Keratinocyte (primary cell): ENCODE measurements around the gene SPC24. TPM values are rescaled to one million over a fixed set of nuclear protein-coding genes. Genes with fewer than 3 reads are reported as not detected.
A peak's percentile ranks its signal among the peaks of the same experiment; 100 is the strongest.

ENCODE experiments used
- DNase-seq: peaks from one replicate; pipeline ENCODE4 v3.0.0-alpha.2; 2011; ENCODE audit warnings: low read depth, missing footprints, low spot score
- FAIRE-seq: peaks from 2 replicates; lab custom pipeline; 2011; peaks lifted over from hg19 to GRCh38; lab: Jason Lieb, UNC
- H2AFZ ChIP-seq: 2 replicates; pipeline ENCODE4 v1.6.0; 2012; ENCODE audit warnings: low read length, control low read depth, inconsistent platforms; ENCODE audit not compliant: control insufficient read depth
- H3K27ac ChIP-seq: 2 replicates; pipeline ENCODE4 v1.5.1; 2011; ENCODE audit warnings: low read length; ENCODE audit not compliant: control insufficient read depth, insufficient read depth
- H3K27me3 ChIP-seq: 3 replicates; pipeline ENCODE4 v1.6.0; 2011; ENCODE audit warnings: low read length; ENCODE audit not compliant: control insufficient read depth, insufficient read depth; ENCODE audit errors: extremely low read depth
- H3K36me3 ChIP-seq, 2 experiments: 2 replicates in 1 of 2; 3 replicates in 1 of 2; pipeline ENCODE4 v1.5.1; 2011; ENCODE audit warnings: low read length in 2 of 2, mild to moderate bottlenecking in 1 of 2; ENCODE audit not compliant: control insufficient read depth in 2 of 2, insufficient read depth in 2 of 2; ENCODE audit errors: extremely low read depth in 1 of 2
- H3K4me1 ChIP-seq: 3 replicates; pipeline ENCODE4 v1.5.1; 2011; ENCODE audit warnings: low read length; ENCODE audit not compliant: control insufficient read depth, insufficient read depth; ENCODE audit errors: extremely low read depth
- H3K4me2 ChIP-seq: 3 replicates; pipeline ENCODE4 v1.6.0; 2011; ENCODE audit warnings: low read depth, low read length; ENCODE audit not compliant: control insufficient read depth, insufficient read depth; ENCODE audit errors: extremely low read depth
- H3K4me3 ChIP-seq, 3 experiments: fragments of 200-600 bp in 1 of 3; sonication (generic) in 1 of 3; 2 replicates in 2 of 3; 3 replicates in 1 of 3; pipeline ENCODE4 v1.5.1; 2011 to 2016; ENCODE audit warnings: low read length in 3 of 3, mild to moderate bottlenecking in 3 of 3, control low read depth in 2 of 3, inconsistent platforms in 1 of 3, low read depth in 1 of 3, mixed read lengths in 1 of 3, mixed run types in 1 of 3, moderate library complexity in 1 of 3; ENCODE audit not compliant: control insufficient read depth in 2 of 3, insufficient read depth in 2 of 3; ENCODE audit errors: extremely low read depth in 1 of 3
- H3K79me2 ChIP-seq: 2 replicates; pipeline ENCODE4 v1.6.0; 2012; ENCODE audit warnings: low read length; ENCODE audit not compliant: control insufficient read depth, insufficient read depth
- H3K9ac ChIP-seq: 3 replicates; pipeline ENCODE4 v1.6.0; 2011; ENCODE audit warnings: low read length; ENCODE audit not compliant: control insufficient read depth, insufficient read depth; ENCODE audit errors: extremely low read depth
- H3K9me1 ChIP-seq: 3 replicates; pipeline ENCODE4 v1.6.0; 2011; ENCODE audit warnings: low read length; ENCODE audit not compliant: control insufficient read depth, insufficient read depth; ENCODE audit errors: extremely low read depth
- H3K9me3 ChIP-seq: 2 replicates; pipeline ENCODE4 v1.5.1; 2012; ENCODE audit warnings: low read depth, low read length; ENCODE audit not compliant: control insufficient read depth
- H4K20me1 ChIP-seq: 3 replicates; pipeline ENCODE4 v1.6.0; 2011; ENCODE audit warnings: low read length; ENCODE audit not compliant: control insufficient read depth, insufficient read depth; ENCODE audit errors: extremely low read depth
- CTCF ChIP-seq, 3 experiments: IDR thresholded peaks in 1 of 3; conservative IDR thresholded peaks in 1 of 3; optimal IDR thresholded peaks in 1 of 3; 2 replicates in 2 of 3; 3 replicates in 1 of 3; pipeline versions ENCODE3 to v1.5.1; 2011; ENCODE audit warnings: low read length in 3 of 3, mild to moderate bottlenecking in 3 of 3, moderate library complexity in 2 of 3, control low read depth in 1 of 3, inconsistent platforms in 1 of 3; ENCODE audit not compliant: insufficient read depth in 2 of 3; ENCODE audit errors: extremely low read depth in 1 of 3
- EZH2 ChIP-seq: IDR thresholded peaks from one replicate; pipeline ENCODE4 v1.6.1; 2012; ENCODE audit warnings: inconsistent platforms, mild to moderate bottlenecking, low read length, moderate library complexity
- dilution Hi-C: fragments of 300-500 bp; cut with MboI; formaldehyde crosslinking; loops from one replicate; pipeline ENCODE4 v1.7.0; 2020; ENCODE audit warnings: low sequenced_read_pairs; ENCODE audit not compliant: extremely low pct_ligation_motif_present
- polyA plus RNA-seq, 5 experiments: library from polyadenylated mRNA; depleted of rRNA in 3 of 5; stranded (reverse) in 3 of 5; stranded (forward) in 1 of 5; unstranded in 1 of 5; fragments of >200 nt; gene quantifications; 1 replicate in 1 of 5; 2 replicates in 3 of 5; 3 replicates in 1 of 5; pipeline versions ENCODE4 v1.2.1 to v1.2.3, GENCODE V29; 2011 to 2012; ENCODE audit warnings: missing spikeins in 2 of 5, low read depth in 1 of 5, low replicate concordance in 1 of 5

Gene SPC24
- polyA plus RNA-seq, 1 donor (not counting 4 experiments of a cell fraction or from before 2014, with no cell fraction given): 6.4 TPM

GRCh38 chr19:11196406-11197287, 41.1 kb upstream of the SPC24 start:
- H2AFZ ChIP-seq: peak overlapping the region; percentile 90

GRCh38 chr19:11195681-11196080, 40.1 kb upstream of the SPC24 start:
- Histone ChIP-seq H3K4me2 (no peak overlapping the region), H3K79me2 (no peaks in the 10 kb centered on the region)
- dilution Hi-C loops: no loop called here

More at GRCh38 chr19:11196406-11197287, 41.1 kb upstream of the SPC24 start:
- TF ChIP-seq CTCF (optimal IDR thresholded peaks at IDR 0.05 in 1 of 3, IDR thresholded peaks at IDR 0.05 in 1 of 3, conservative IDR thresholded peaks at IDR 0.05 in 1 of 3; ENCODE audit: extremely low read depth in 1 of 3, insufficient read depth in 2 of 3, low read length in 3 of 3): no peak
- no peak for TF ChIP-seq EZH2
- H3K79me2 ChIP-seq: no peaks in the 10 kb centered on the region
- dilution Hi-C loops: no loop called here
- no peaks in the 10 kb centered on the region for H3K4me1 ChIP-seq
- no peaks in the 10 kb centered on the region for H3K9me3 ChIP-seq
- no peaks in the 10 kb centered on the region for H3K27me3 ChIP-seq
- peaks cover 3% of the 10 kb centered on the region in 2 experiments for H3K36me3 ChIP-seq
- H3K27ac ChIP-seq: no peak overlapping the region
- H3K9me1 ChIP-seq: no peaks in the 10 kb centered on the region
- no peak for DNase-seq
- FAIRE-seq: no peak
- H3K4me2 ChIP-seq: peak overlapping the region; percentile 90
- H3K4me3 ChIP-seq: peak overlapping the region; percentile 58 to 74 (median 59)
- peak overlapping the region; percentile 60 for H3K9ac ChIP-seq
- H4K20me1 ChIP-seq: no peaks in the 10 kb centered on the region

More at GRCh38 chr19:11195681-11196080, 40.1 kb upstream of the SPC24 start:
- H3K4me1 ChIP-seq: no peaks in the 10 kb centered on the region
- peaks cover 2 to 3% of the 10 kb centered on the region in 2 experiments for H3K36me3 ChIP-seq
- no peaks in the 10 kb centered on the region for H4K20me1 ChIP-seq
- no peaks in the 10 kb centered on the region for H3K9me1 ChIP-seq
- H3K27me3 ChIP-seq: no peaks in the 10 kb centered on the region
- no peak for TF ChIP-seq CTCF (optimal IDR thresholded peaks at IDR 0.05 in 1 of 3, IDR thresholded peaks at IDR 0.05 in 1 of 3, conservative IDR thresholded peaks at IDR 0.05 in 1 of 3; ENCODE audit: extremely low read depth in 1 of 3, insufficient read depth in 2 of 3, low read length in 3 of 3)
- TF ChIP-seq EZH2: no peak
- H3K9me3 ChIP-seq: no peaks in the 10 kb centered on the region
- no peak for DNase-seq
- no peak overlapping the region for H3K4me3 ChIP-seq
- FAIRE-seq: no peak
- H3K27ac ChIP-seq: no peak overlapping the region
- H3K9ac ChIP-seq: no peak overlapping the region
- no peak overlapping the region for H2AFZ ChIP-seq
